K562 (cell line): ENCODE data around the gene FUT6. TPM values are rescaled to one million over a fixed set of nuclear protein-coding genes. Genes with fewer than 3 reads are reported as not detected.

Source experiments
- ATF2 ChIP-seq: sonication (generic); formaldehyde crosslinking; IDR thresholded peaks from 2 replicates; pipeline ENCODE4 v1.8.1; 2022; ENCODE audit warnings: missing genetic modification reagents
- BACH1 ChIP-seq: fragments of 200-800 bp; sonication (Bioruptor generic); IDR thresholded peaks from 2 replicates; pipeline ENCODE4 v1.6.1; 2016; ENCODE audit warnings: missing genetic modification characterization, missing compliant biosample characterization
- BCOR ChIP-seq: fragments of 450-650 bp; IDR thresholded peaks from 2 replicates; pipeline ENCODE4 v1.6.1; 2016
- BRD4 ChIP-seq: fragments of 200-600 bp; sonication (generic); IDR thresholded peaks from 2 replicates; pipeline ENCODE4 v1.6.1; 2017; ENCODE audit warnings: inconsistent platforms
- CBX5 ChIP-seq: IDR thresholded peaks from 2 replicates; pipeline ENCODE4 v1.6.1; 2014; ENCODE audit warnings: low read depth, borderline replicate concordance
- CEBPG ChIP-seq, 3 experiments: fragments of 200-800 bp in 1 of 3; sonication (Bioruptor generic) in 1 of 3; sonication (generic) in 1 of 3; formaldehyde crosslinking in 1 of 3; IDR thresholded peaks in 2 of 3; conservative IDR thresholded peaks in 1 of 3; 2 replicates each; pipeline versions ENCODE4 v1.6.1 to v1.8.0; 2016 to 2022; ENCODE audit warnings: missing compliant biosample characterization in 2 of 3, missing genetic modification characterization in 2 of 3, mild to moderate bottlenecking in 1 of 3, missing genetic modification reagents in 1 of 3
- ELF4 ChIP-seq: fragments of 450-650 bp; formaldehyde crosslinking; IDR thresholded peaks from 2 replicates; pipeline ENCODE4 v1.4.0; 2022; ENCODE audit warnings: missing genetic modification characterization
- ETV6 ChIP-seq, 3 experiments: fragments of 150-350 bp in 1 of 3; sonication (generic) in 1 of 3; formaldehyde crosslinking in 1 of 3; IDR thresholded peaks; 2 replicates each; pipeline versions ENCODE4 v1.6.1 to v1.8.0; 2014 to 2022; ENCODE audit warnings: borderline replicate concordance in 2 of 3, low read depth in 2 of 3, antibody characterized with exemption in 1 of 3, low read length in 1 of 3, mild to moderate bottlenecking in 1 of 3, missing genetic modification reagents in 1 of 3
- KDM5B ChIP-seq: fragments of 200-600 bp; sonication (generic); IDR thresholded peaks from 2 replicates; pipeline ENCODE4 v1.6.1; 2012; ENCODE audit warnings: low read depth, mild to moderate bottlenecking, moderate library complexity, low read length, control low read depth, inconsistent platforms; ENCODE audit not compliant: insufficient replicate concordance
- LEF1 ChIP-seq: fragments of 450-650 bp; IDR thresholded peaks from 2 replicates; pipeline ENCODE4 v1.6.1; 2016; ENCODE audit warnings: mild to moderate bottlenecking
- MLLT1 ChIP-seq, 2 experiments: fragments of 450-650 bp; IDR thresholded peaks; 2 replicates each; pipeline ENCODE4 v1.6.1; 2016
- OTX1 ChIP-seq: fragments of 450-650 bp; formaldehyde crosslinking; IDR thresholded peaks from 2 replicates; pipeline ENCODE4 v1.4.0; 2022; ENCODE audit warnings: mild to moderate bottlenecking
- RBM22 ChIP-seq: fragments of 200-400 bp; formaldehyde crosslinking; IDR thresholded peaks from 2 replicates; pipeline ENCODE4 v1.6.1; 2018; ENCODE audit warnings: low read length, low read depth; ENCODE audit not compliant: poor library complexity, severe bottlenecking
- RBM39 ChIP-seq: fragments of 200-400 bp; formaldehyde crosslinking; optimal IDR thresholded peaks from 2 replicates; pipeline ENCODE3; 2018; ENCODE audit warnings: low read depth, low read length
- SREBF1 ChIP-seq: fragments of 150-350 bp; IDR thresholded peaks from 2 replicates; pipeline ENCODE4 v1.6.1; 2014; ENCODE audit warnings: antibody characterized with exemption, low read depth, low read length, borderline replicate concordance
- ZNF253 ChIP-seq: fragments of 250-450 bp; sonication (Bioruptor Pico); conservative IDR thresholded peaks from 2 replicates; pipeline ENCODE4 v1.6.1; 2021; ENCODE audit warnings: mild to moderate bottlenecking
- ZNF77 ChIP-seq: fragments of 250-450 bp; sonication (Bioruptor Pico); IDR thresholded peaks from 2 replicates; pipeline ENCODE4 v1.5.0; 2020
- polyA plus RNA-seq, 8 experiments: library from polyadenylated mRNA; depleted of rRNA in 4 of 8; stranded (reverse) in 5 of 8; unstranded in 3 of 8; fragments of >200 nt; fragmentation: Nextera tagmentation in 2 of 8; fragmentation: Illumina TruSeq in 1 of 8; extraction: Ambion mirVana in 2 of 8; extraction: Trizol in 1 of 8; gene quantifications; 2 replicates each; pipeline versions ENCODE4 v1.2.1 to v1.2.3, GENCODE V29; 2011 to 2014; ENCODE audit warnings: inconsistent platforms in 1 of 8, missing spikeins in 1 of 8
- total RNA-seq, 7 experiments: library from RNA; depleted of rRNA in 6 of 7; stranded (reverse); fragments of >200 nt in 6 of 7; fragmentation: Illumina TruSeq in 2 of 7; extraction: Trizol in 2 of 7; gene quantifications; 2 replicates each; pipeline versions ENCODE4 v1.2.1 to v1.2.3, GENCODE V29; 2011 to 2021; ENCODE audit warnings: low replicate concordance in 1 of 7
- TF ChIP-seq, protein P1 (sequence below): IDR thresholded peaks from 2 replicates; pipeline ENCODE4 v1.6.1; 2016; ENCODE audit warnings: missing genetic modification characterization, missing compliant biosample characterization
- TF ChIP-seq, protein P2 (sequence below): sonication (generic); formaldehyde crosslinking; IDR thresholded peaks from 2 replicates; pipeline ENCODE4 v1.8.1; 2023; ENCODE audit warnings: mild to moderate bottlenecking, missing genetic modification reagents

FUT6 gene
- total and polyA plus RNA-seq, 9 of the 15 experiments (the other 6 are each of a cell fraction or from before 2014, with no cell fraction given), result 0.04 TPM; not detected in 8

- TF ChIP-seq, protein P1, sequence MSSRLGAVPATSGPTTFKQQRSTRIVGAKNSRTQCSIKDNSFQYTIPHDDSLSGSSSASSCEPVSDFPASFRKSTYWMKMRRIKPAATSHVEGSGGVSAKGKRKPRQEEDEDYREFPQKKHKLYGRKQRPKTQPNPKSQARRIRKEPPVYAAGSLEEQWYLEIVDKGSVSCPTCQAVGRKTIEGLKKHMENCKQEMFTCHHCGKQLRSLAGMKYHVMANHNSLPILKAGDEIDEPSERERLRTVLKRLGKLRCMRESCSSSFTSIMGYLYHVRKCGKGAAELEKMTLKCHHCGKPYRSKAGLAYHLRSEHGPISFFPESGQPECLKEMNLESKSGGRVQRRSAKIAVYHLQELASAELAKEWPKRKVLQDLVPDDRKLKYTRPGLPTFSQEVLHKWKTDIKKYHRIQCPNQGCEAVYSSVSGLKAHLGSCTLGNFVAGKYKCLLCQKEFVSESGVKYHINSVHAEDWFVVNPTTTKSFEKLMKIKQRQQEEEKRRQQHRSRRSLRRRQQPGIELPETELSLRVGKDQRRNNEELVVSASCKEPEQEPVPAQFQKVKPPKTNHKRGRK (tag), result no peak
- TF ChIP-seq BRD4, result peak; percentile 90
- TF ChIP-seq BCOR, result 0 out of 2 replicates have a peak, but pooled peaks have one; percentile 13
- TF ChIP-seq LEF1, result no peak
- TF ChIP-seq ETV6 (IDR thresholded peaks at IDR 0.05; ENCODE audit: borderline replicate concordance in 1 of 2, low read depth in 2 of 2, low read length in 1 of 2), result no peak
- TF ChIP-seq ETV6 (CRISPR knock-in tag; IDR thresholded peaks at IDR 0.05; ENCODE audit: borderline replicate concordance), result peak; percentile 60; the same call in 1 of the 2 replicates
- peak; percentile 99 for TF ChIP-seq KDM5B
- peak; percentile 76 for TF ChIP-seq RBM22
- no peak for TF ChIP-seq CBX5
- TF ChIP-seq CEBPG (CRISPR knock-in tag; IDR thresholded peaks at IDR 0.05), result peak; percentile 64; the same call in 1 of the 2 replicates
- peak; percentile 8 to 38; a peak in 1 of 4 replicates for TF ChIP-seq CEBPG (tag; conservative IDR thresholded peaks at IDR 0.05 in 1 of 2, IDR thresholded peaks at IDR 0.05 in 1 of 2)
- TF ChIP-seq ZNF253 (CRISPR knock-in tag), result no peak
- no peak for TF ChIP-seq ZNF77 (CRISPR knock-in tag)
- no peak for TF ChIP-seq RBM39
- peak; percentile 93 for TF ChIP-seq ELF4 (CRISPR knock-in tag)
- TF ChIP-seq, protein P2, sequence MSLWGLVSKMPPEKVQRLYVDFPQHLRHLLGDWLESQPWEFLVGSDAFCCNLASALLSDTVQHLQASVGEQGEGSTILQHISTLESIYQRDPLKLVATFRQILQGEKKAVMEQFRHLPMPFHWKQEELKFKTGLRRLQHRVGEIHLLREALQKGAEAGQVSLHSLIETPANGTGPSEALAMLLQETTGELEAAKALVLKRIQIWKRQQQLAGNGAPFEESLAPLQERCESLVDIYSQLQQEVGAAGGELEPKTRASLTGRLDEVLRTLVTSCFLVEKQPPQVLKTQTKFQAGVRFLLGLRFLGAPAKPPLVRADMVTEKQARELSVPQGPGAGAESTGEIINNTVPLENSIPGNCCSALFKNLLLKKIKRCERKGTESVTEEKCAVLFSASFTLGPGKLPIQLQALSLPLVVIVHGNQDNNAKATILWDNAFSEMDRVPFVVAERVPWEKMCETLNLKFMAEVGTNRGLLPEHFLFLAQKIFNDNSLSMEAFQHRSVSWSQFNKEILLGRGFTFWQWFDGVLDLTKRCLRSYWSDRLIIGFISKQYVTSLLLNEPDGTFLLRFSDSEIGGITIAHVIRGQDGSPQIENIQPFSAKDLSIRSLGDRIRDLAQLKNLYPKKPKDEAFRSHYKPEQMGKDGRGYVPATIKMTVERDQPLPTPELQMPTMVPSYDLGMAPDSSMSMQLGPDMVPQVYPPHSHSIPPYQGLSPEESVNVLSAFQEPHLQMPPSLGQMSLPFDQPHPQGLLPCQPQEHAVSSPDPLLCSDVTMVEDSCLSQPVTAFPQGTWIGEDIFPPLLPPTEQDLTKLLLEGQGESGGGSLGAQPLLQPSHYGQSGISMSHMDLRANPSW (CRISPR knock-in tag), result peak; percentile 95; the same call in 1 of the 2 replicates
- TF ChIP-seq MLLT1 (IDR thresholded peaks at IDR 0.05), result peak in 1 of 2 experiments; percentile 44; a peak in 2 of 4 replicates
- TF ChIP-seq SREBF1, result 0 out of 2 replicates have a peak, but pooled peaks have one; percentile 38
- TF ChIP-seq OTX1 (CRISPR knock-in tag), result peak; percentile 96; the same call in 1 of the 2 replicates
- peak; percentile 60; the same call in 1 of the 2 replicates for TF ChIP-seq ATF2 (CRISPR knock-in tag)
- no peak; the same call in 1 of the 2 replicates for TF ChIP-seq BACH1 (tag)
Observed at GRCh38 chr19:5790559-5791520, 48.7 kb downstream of the FUT6 start, which contains the start of gene DUS3L (continued).
